Testis (tissue), 2 donors: ENCODE results near the gene ABCA3.
"Not testable (repeated sequence)": the region's sequence is repeated elsewhere in the genome, so short reads cannot be mapped to it uniquely, and the experiment has no call there.

ENCODE experiments used
- POLR2A ChIP-seq: fragments of 450-650 bp; IDR thresholded peaks from one replicate; pipeline ENCODE4 v1.6.1; 2017; ENCODE audit warnings: antibody characterized with exemption, mild to moderate bottlenecking, moderate library complexity
- TF ChIP-seq, protein P1 (sequence below), 3 experiments: fragments of 450-650 bp in 2 of 3; fragments of 200-600 bp in 1 of 3; sonication (generic) in 1 of 3; IDR thresholded peaks; one replicate each; pipeline ENCODE4 v1.5.1; 2016 to 2019; ENCODE audit warnings: antibody characterized with exemption in 3 of 3, mild to moderate bottlenecking in 2 of 3, moderate library complexity in 1 of 3

GRCh38 chr16:2258530-2258929 is 82.0 kb downstream of the ABCA3 start:
- TF ChIP-seq, protein P1, sequence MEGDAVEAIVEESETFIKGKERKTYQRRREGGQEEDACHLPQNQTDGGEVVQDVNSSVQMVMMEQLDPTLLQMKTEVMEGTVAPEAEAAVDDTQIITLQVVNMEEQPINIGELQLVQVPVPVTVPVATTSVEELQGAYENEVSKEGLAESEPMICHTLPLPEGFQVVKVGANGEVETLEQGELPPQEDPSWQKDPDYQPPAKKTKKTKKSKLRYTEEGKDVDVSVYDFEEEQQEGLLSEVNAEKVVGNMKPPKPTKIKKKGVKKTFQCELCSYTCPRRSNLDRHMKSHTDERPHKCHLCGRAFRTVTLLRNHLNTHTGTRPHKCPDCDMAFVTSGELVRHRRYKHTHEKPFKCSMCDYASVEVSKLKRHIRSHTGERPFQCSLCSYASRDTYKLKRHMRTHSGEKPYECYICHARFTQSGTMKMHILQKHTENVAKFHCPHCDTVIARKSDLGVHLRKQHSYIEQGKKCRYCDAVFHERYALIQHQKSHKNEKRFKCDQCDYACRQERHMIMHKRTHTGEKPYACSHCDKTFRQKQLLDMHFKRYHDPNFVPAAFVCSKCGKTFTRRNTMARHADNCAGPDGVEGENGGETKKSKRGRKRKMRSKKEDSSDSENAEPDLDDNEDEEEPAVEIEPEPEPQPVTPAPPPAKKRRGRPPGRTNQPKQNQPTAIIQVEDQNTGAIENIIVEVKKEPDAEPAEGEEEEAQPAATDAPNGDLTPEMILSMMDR (IDR thresholded peaks at IDR 0.05), result not testable (repeated sequence)
- not testable (repeated sequence) for TF ChIP-seq POLR2A
